Pancreas (tissue), 10 donors: Measurements from ENCODE around the gene PLIN3. TPM values are rescaled to one million over a fixed set of nuclear protein-coding genes. Genes with fewer than 3 reads are reported as not detected.
"Not testable (repeated sequence)": the region's sequence is repeated elsewhere in the genome, so short reads cannot be mapped to it uniquely, and the experiment has no call there.

Source experiments
- ATAC-seq, 4 donors: fragments of 200-7000 bp; cut with Tn5 transposase; one replicate each; pipeline versions ENCODE4 v1.8.0 to v1.9.1; 2020; ENCODE audit warnings: mild to moderate bottlenecking in 4 of 4, moderate library complexity in 4 of 4
- DNase-seq, 6 donors: peaks; one replicate each; pipeline ENCODE4 v3.0.0-alpha.2; 2020
- FAIRE-seq: peaks from 2 replicates; lab custom pipeline; 2012; peaks lifted over from hg19 to GRCh38; lab: Jason Lieb, UNC
- H3K27ac ChIP-seq, 4 donors: fragments of 200-600 bp; sonication (generic); 1 replicate in 3 of 4; 2 replicates in 1 of 4; pipeline versions ENCODE4 v1.5.0 to v1.8.0; 2020
- H3K27me3 ChIP-seq, 4 donors: fragments of 200-600 bp; one replicate each; pipeline ENCODE4 v1.8.0; 2021
- H3K36me3 ChIP-seq, 3 donors: fragments of 200-600 bp; sonication (generic) in 1 of 3; one replicate each; pipeline versions ENCODE4 v1.5.0 to v1.8.0; 2020 to 2021
- H3K4me1 ChIP-seq, 3 donors: fragments of 200-600 bp; one replicate each; pipeline ENCODE4 v1.8.0; 2021
- H3K4me3 ChIP-seq, 4 donors: fragments of 200-600 bp; sonication (generic) in 2 of 4; one replicate each; pipeline versions ENCODE4 v1.5.0 to v1.8.0; 2020 to 2021
- H3K9me3 ChIP-seq, 4 donors: fragments of 200-600 bp; one replicate each; pipeline ENCODE4 v1.8.0; 2021
- WGBS, 2 donors: extraction: QIAGEN DNeasy Blood & Tissue Kit; methylation state at CpG; one replicate each; pipeline ENCODE4 v1.1.7; 2013; 5-methylcytosine and 5-hydroxymethylcytosine counted together
- intact Hi-C, 3 donors: fragments of 100-400 bp; cut with DNase I; formaldehyde crosslinking; loops; one replicate each; pipeline versions ENCODE4 v1.11.1 to v1.14.2; 2022
- polyA plus RNA-seq, 2 donors: library from polyadenylated mRNA; stranded (reverse); fragments of 200-250 nt; gene quantifications; one replicate each; pipeline ENCODE4 v1.2.3, GENCODE V29; 2013
- total RNA-seq, 6 donors: library from RNA; stranded (reverse); fragmentation: NEBNext Ultra II Directional in 4 of 6; extraction: Animal tissue kit (Norgen Biotek cat#: 25700) in 4 of 6; gene quantifications; one replicate each; pipeline versions ENCODE4 v1.2.1 to v1.2.4, GENCODE V29; 2021 to 2023
- TF ChIP-seq, protein P1 (sequence below), 4 donors: fragments of 200-600 bp; sonication (generic) in 3 of 4; IDR thresholded peaks; one replicate each; pipeline versions ENCODE4 v1.5.0 to v1.8.0; 2021; ENCODE audit warnings: antibody characterized with exemption in 4 of 4
- donor health status: healthy with polysubstance abuse.
- donor health status: DM: no; HTN: no; CAD: no; lungs with moderate emphysema.
- donor health status: DM: no; HTN: no; CAD: no.
- donor health status: control.
- donor health status: control.
- donor health status: Bipolar disorder and iron deficiency.
- donor health status: DM: yes; HTN: yes; CAD: no.
- donor health status: DM: no; HTN: no; CAD: no.
- donor health status: DM: no; HTN: no; CAD: no.
- donor health status: DM: yes; HTN: yes; CAD: no.

The PLIN3 gene
- total and polyA plus RNA-seq, 8 donors = 9.3 to 34.2 (median 13.0) TPM

DNA sequence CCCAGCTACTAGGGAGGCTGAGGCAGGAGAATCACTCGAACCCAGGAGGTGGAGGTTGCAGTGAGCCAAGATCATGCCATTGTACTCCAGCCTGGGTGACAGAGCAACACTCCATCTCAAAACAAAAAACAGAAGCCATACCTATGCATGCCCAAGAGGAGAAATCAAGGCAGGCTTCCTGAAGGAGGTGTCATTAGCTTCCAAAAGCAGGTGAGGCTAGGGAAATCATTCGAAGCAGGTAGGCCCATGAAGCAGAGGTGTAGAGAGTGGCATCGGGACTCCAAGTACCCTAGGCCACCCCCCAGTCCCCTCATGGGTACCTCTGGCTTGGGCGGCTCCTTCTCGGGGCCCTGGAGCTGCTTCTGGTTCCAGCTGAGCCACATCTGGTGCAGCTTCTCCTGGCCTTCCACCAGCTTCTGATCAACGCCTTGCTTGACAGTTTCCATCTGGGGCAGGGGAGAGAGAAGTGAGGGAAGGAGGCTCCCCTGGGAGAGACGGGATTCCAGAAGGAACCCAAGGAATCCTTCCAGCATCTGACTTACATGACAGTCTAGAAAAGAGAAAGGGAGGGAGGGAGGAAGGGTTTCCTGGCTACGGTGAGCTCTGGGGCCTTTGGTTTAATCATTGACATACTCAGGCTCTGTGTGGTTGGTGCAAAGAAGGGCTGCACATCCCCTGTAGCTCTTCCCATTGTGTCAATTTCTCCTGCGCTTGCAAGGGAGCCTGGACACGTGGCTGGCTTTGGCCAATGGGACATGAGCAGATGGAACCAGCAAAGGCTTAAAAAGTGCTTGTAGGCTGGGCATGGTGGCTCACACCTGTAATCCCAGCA lies 22.9 kb downstream of the PLIN3 start:
- no peak overlapping the region for H3K4me3 ChIP-seq
- peak in 3 of 4 donors; percentile 34 to 65 (median 62) for ATAC-seq
- no peaks in the 10 kb centered on the region for H3K27me3 ChIP-seq
- intact Hi-C loops = no loop called here
- DNase-seq = no peak
- 80 to 82% methylated on average over 10 of the region's 10 CpGs for WGBS, 2 donors
- peak overlapping the region in 1 of 4 donors; percentile 13 for H3K27ac ChIP-seq
- FAIRE-seq = no peak
- H3K9me3 ChIP-seq = no peaks in the 10 kb centered on the region
- H3K4me1 ChIP-seq = no peaks in the 10 kb centered on the region
- TF ChIP-seq, protein P1, sequence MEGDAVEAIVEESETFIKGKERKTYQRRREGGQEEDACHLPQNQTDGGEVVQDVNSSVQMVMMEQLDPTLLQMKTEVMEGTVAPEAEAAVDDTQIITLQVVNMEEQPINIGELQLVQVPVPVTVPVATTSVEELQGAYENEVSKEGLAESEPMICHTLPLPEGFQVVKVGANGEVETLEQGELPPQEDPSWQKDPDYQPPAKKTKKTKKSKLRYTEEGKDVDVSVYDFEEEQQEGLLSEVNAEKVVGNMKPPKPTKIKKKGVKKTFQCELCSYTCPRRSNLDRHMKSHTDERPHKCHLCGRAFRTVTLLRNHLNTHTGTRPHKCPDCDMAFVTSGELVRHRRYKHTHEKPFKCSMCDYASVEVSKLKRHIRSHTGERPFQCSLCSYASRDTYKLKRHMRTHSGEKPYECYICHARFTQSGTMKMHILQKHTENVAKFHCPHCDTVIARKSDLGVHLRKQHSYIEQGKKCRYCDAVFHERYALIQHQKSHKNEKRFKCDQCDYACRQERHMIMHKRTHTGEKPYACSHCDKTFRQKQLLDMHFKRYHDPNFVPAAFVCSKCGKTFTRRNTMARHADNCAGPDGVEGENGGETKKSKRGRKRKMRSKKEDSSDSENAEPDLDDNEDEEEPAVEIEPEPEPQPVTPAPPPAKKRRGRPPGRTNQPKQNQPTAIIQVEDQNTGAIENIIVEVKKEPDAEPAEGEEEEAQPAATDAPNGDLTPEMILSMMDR (IDR thresholded peaks at IDR 0.05) = no peak
- H3K36me3 ChIP-seq = peaks cover 0 to 9% (median 5%) of the 10 kb centered on the region in 3 donors

- DNase-seq (no peak), FAIRE-seq (no peak), ATAC-seq (no peak)
- H3K36me3 ChIP-seq = peaks cover 0 to 14% (median 12%) of the 10 kb centered on the region in 3 donors
- no peaks in the 10 kb centered on the region for H3K9me3 ChIP-seq
- H3K4me3 ChIP-seq = no peak overlapping the region
- no peaks in the 10 kb centered on the region for H3K27me3 ChIP-seq
- TF ChIP-seq, protein P1 (IDR thresholded peaks at IDR 0.05) = no peak
- H3K27ac ChIP-seq = no peak overlapping the region
- H3K4me1 ChIP-seq = no peaks in the 10 kb centered on the region
- intact Hi-C loops = no loop called here
- 93 to 99% methylated on average over 6 of the region's 6 CpGs for WGBS, 2 donors
Observed at GRCh38 chr19:4843647-4843965, 23.9 kb downstream of the PLIN3 start.

DNA sequence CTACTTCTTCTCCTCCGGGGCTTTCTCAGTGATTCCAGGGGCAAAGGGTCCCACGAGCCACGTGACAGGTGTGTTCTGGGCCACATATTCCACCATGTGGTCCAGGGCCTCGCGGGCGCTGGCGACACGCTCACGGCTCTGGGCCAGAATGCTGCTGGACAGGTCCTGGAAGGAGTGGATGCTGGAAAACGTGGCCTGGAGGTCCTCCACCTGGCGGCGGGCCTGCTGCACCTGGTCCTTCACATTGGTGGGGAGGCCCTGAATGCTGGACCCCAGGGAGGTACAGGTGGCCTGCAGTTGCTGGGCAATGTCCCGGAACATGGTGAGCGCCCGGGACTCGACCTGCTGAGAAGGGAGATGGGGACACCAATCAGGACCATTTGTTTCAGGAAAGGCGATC lies 28.3 kb downstream of the PLIN3 start:
- ATAC-seq (no peak), DNase-seq (peak in 1 of 6 donors; percentile 55)
- no peaks in the 10 kb centered on the region for H3K9me3 ChIP-seq

GRCh38 chr19:4832776-4833175 lies 34.7 kb downstream of the PLIN3 start:
- intact Hi-C loops = no loop called here
- no peaks in the 10 kb centered on the region for H3K36me3 ChIP-seq
- H3K9me3 ChIP-seq = no peaks in the 10 kb centered on the region
- H3K4me3 ChIP-seq = no peak overlapping the region
- no peaks in the 10 kb centered on the region for H3K27me3 ChIP-seq
- H3K4me1 ChIP-seq = peaks cover 6 to 28% (median 8%) of the 10 kb centered on the region in 3 donors
- WGBS, 2 donors = 72 to 74% methylated on average over 5 of the region's 5 CpGs
- ATAC-seq = no peak
- no peak for FAIRE-seq
- TF ChIP-seq, protein P1 (IDR thresholded peaks at IDR 0.05) = no peak
- no peak overlapping the region for H3K27ac ChIP-seq
- DNase-seq = no peak

More for the DNA sequence above, 28.3 kb downstream of the PLIN3 start:
- H3K27ac ChIP-seq = no peak overlapping the region
- TF ChIP-seq, protein P1 (IDR thresholded peaks at IDR 0.05) = no peak
- H3K4me1 ChIP-seq = no peaks in the 10 kb centered on the region
- intact Hi-C loops = no loop called here
- H3K27me3 ChIP-seq = no peaks in the 10 kb centered on the region
- WGBS, 2 donors = 92 to 93% methylated on average over 17 of the region's 17 CpGs
- peaks cover 0 to 9% (median 6%) of the 10 kb centered on the region in 3 donors for H3K36me3 ChIP-seq
- no peak for FAIRE-seq
- no peak overlapping the region for H3K4me3 ChIP-seq

DNA sequence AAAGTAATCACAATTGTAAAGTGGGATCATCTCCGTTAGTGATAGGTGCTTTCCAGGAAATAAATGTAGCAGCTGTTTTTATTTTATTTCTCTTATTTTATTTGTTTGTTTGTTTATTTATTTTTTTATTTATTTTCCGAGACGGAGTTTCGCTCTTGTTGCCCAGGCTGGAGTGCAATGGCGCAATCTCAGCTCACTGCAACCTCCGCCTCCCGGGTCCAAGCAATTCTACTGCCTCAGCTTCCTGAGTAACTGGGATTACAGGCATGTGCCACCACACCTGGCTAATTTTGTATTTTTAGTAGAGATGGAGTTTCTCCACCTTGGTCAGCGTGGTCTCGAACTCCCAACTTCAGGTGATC lies 35.5 kb downstream of the PLIN3 start:
- peaks cover 6 to 30% (median 8%) of the 10 kb centered on the region in 3 donors for H3K4me1 ChIP-seq
- H3K4me3 ChIP-seq = peak overlapping the region; percentile 62 to 92 (median 90)
- H3K27ac ChIP-seq = peak overlapping the region; percentile 90 to 96 (median 92)
- H3K36me3 ChIP-seq, H3K9me3 ChIP-seq, FAIRE-seq, H3K27me3 ChIP-seq, ATAC-seq, intact Hi-C loops, DNase-seq: not testable (repeated sequence)
- 20 to 23% methylated on average over 9 of the region's 9 CpGs for WGBS, 2 donors
